Right lobe of liver (tissue), 6 donors: ENCODE data around the gene BLOC1S4. TPM values are rescaled to one million over a fixed set of nuclear protein-coding genes. Genes with fewer than 3 reads are reported as not detected.

Experiments
- ATAC-seq, 4 donors: fragments of 200-7000 bp; cut with Tn5 transposase; one replicate each; pipeline ENCODE4 v1.9.1; 2020; ENCODE audit warnings: mild to moderate bottlenecking in 4 of 4, moderate library complexity in 4 of 4
- DNase-seq, 3 donors: peaks; one replicate each; pipeline ENCODE4 v3.0.0-alpha.2; 2020
- H3K27ac ChIP-seq, 3 donors: fragments of 200-600 bp; one replicate each; pipeline ENCODE4 v1.8.0; 2022
- H3K27me3 ChIP-seq, 2 donors: fragments of 200-600 bp; one replicate each; pipeline ENCODE4 v1.8.0; 2022
- H3K36me3 ChIP-seq, 4 donors: fragments of 200-600 bp; sonication (generic) in 1 of 4; one replicate each; pipeline versions ENCODE4 v1.5.1 to v1.8.0; 2017 to 2022; ENCODE audit warnings: control low read depth in 1 of 4
- H3K4me1 ChIP-seq, 4 donors: fragments of 200-600 bp; sonication (generic) in 1 of 4; one replicate each; pipeline versions ENCODE4 v1.5.1 to v1.8.0; 2017 to 2022; ENCODE audit warnings: control low read depth in 1 of 4
- H3K4me3 ChIP-seq, 3 donors: fragments of 200-600 bp; one replicate each; pipeline ENCODE4 v1.8.0; 2022
- H3K9me3 ChIP-seq, 4 donors: fragments of 200-600 bp; sonication (generic) in 1 of 4; one replicate each; pipeline versions ENCODE4 v1.5.1 to v1.8.0; 2017 to 2022; ENCODE audit warnings: control low read depth in 1 of 4
- CTCF ChIP-seq, 4 donors: fragments of 200-600 bp in 3 of 4; fragments of 450-650 bp in 1 of 4; IDR thresholded peaks; one replicate each; pipeline versions ENCODE4 v1.5.1 to v1.8.0; 2016 to 2022; ENCODE audit warnings: antibody characterized with exemption in 4 of 4, mild to moderate bottlenecking in 2 of 4
- POLR2A ChIP-seq: fragments of 450-650 bp; IDR thresholded peaks from one replicate; pipeline ENCODE4 v1.6.1; 2017; ENCODE audit warnings: antibody characterized with exemption, mild to moderate bottlenecking
- WGBS: methylation state at CpG from one replicate; pipeline ENCODE4 v1.1.6; 2018; ENCODE audit warnings: low coverage, low lambda C conversion rate; ENCODE audit not compliant: insufficient coverage; ENCODE audit errors: missing lambda C conversion rate; 5-methylcytosine and 5-hydroxymethylcytosine counted together
- intact Hi-C, 2 donors: fragments of 100-400 bp; cut with DNase I; formaldehyde crosslinking; loops; one replicate each; pipeline versions ENCODE4 v1.11.2 to v1.14.1; 2022
- total RNA-seq, 6 experiments: library from RNA; depleted of rRNA in 2 of 6; stranded (reverse); fragments of >200 nt in 2 of 6; fragmentation: NEBNext Ultra II Directional in 3 of 6; extraction: Animal tissue kit (Norgen Biotek cat#: 25700) in 3 of 6; gene quantifications; one replicate each; pipeline versions ENCODE4 v1.1.0 to v1.2.4, GENCODE V29; 2016 to 2023
- donor health status: DM: no; HTN: yes; CAD: no.
- donor health status: DM: no; HTN: no; CAD: no.
- donor health status: DM: no; HTN: no; CAD: no.
- donor health status: DM: no; HTN: yes; CAD: no.
- donor health status: DM: no; HTN: yes; CAD: no.

Gene BLOC1S4
- total RNA-seq, 6 experiments from 2014 or later, result 3.0 to 9.9 (median 6.6) TPM

GRCh38 chr4:6699903-6700302 is 16.1 kb upstream of the BLOC1S4 start:
- TF ChIP-seq CTCF (IDR thresholded peaks at IDR 0.05) (no peak), POLR2A (no peak)
- Histone ChIP-seq H3K36me3 (peaks cover 0 to 6% (median 0%) of the 10 kb centered on the region in 4 donors), H3K4me3 (no peak overlapping the region), H3K9me3 (no peaks in the 10 kb centered on the region), H3K27me3 (no peaks in the 10 kb centered on the region), H3K4me1 (peaks cover 0 to 28% (median 13%) of the 10 kb centered on the region in 4 donors), H3K27ac (no peak overlapping the region)
- ATAC-seq (no peak), DNase-seq (no peak)
- intact Hi-C loops, result no loop called here
- WGBS, result 80% methylated on average over 1 of the region's 1 CpG

- H3K36me3 ChIP-seq, result peaks cover 0 to 6% (median 0%) of the 10 kb centered on the region in 4 donors
- H3K27ac ChIP-seq, result no peak overlapping the region
- intact Hi-C loops, result no loop called here
- no peaks in the 10 kb centered on the region for H3K9me3 ChIP-seq
- H3K4me1 ChIP-seq, result peaks cover 0 to 29% (median 11%) of the 10 kb centered on the region in 4 donors
- no peaks in the 10 kb centered on the region for H3K27me3 ChIP-seq
- 73% methylated on average over 5 of the region's 13 CpGs for WGBS
- ATAC-seq, result peak in 1 of 4 donors; percentile 57
- H3K4me3 ChIP-seq, result no peak overlapping the region
- TF ChIP-seq CTCF (IDR thresholded peaks at IDR 0.05), result peak in 3 of 4 donors; percentile 17 to 32 (median 19)
- no peak for TF ChIP-seq POLR2A
- no peak for DNase-seq
These were observed 14.6 kb upstream of the BLOC1S4 start for GRCh38 chr4:6701371-6701770.

DNA sequence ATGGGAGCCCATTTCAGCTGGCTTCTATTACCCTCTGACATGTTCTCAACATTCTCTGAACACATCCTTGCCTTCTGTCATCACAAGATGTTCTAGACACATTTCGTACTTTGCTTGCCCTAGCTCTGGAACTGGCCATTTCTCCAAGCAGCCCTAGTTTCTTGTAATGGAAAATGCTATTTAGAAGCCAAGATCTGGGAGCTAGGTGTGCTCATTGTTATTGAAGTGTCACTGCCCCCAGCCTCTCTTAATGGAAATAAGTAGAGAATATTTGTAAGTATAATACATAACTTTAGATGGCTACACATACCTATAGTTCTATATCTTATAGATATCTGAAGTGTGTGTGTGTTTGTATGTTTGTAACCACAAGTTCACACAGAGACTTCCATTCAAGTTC is 13.2 kb upstream of the BLOC1S4 start:
- no peak overlapping the region for H3K4me3 ChIP-seq
- no peak for DNase-seq
- no peak overlapping the region for H3K27ac ChIP-seq
- TF ChIP-seq POLR2A, result no peak
- 0% methylated on average over 1 of the region's 1 CpG for WGBS
- no peaks in the 10 kb centered on the region for H3K27me3 ChIP-seq
- intact Hi-C loops, result no loop called here
- ATAC-seq, result no peak
- H3K9me3 ChIP-seq, result no peaks in the 10 kb centered on the region
- peaks cover 0 to 8% (median 0%) of the 10 kb centered on the region in 4 donors for H3K36me3 ChIP-seq
- peaks cover 0 to 33% (median 12%) of the 10 kb centered on the region in 4 donors for H3K4me1 ChIP-seq

DNA sequence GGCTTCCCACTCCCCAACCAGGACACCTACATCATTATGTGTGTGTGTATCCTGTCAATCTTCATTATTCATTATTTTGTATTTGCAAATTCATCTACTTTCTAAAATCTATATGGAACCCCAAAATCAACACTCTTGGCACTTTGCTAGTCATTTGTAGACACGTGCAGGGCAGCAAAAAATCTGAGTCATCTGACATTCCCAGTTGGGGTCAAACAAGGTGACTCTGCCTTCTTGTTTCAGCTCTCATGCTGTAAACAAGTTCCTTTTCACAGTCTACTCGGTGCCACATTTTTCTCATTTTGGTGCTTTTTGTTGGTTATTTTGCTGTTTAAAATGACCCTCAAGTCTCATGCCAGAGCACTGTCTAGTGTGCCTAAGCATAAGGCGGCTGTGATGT is 12.2 kb upstream of the BLOC1S4 start:
- peaks cover 0 to 43% (median 17%) of the 10 kb centered on the region in 4 donors for H3K4me1 ChIP-seq
- no peak for DNase-seq
- TF ChIP-seq POLR2A (no peak), CTCF (IDR thresholded peaks at IDR 0.05) (no peak)

GRCh38 chr4:6705646-6706045 is 10.3 kb upstream of the BLOC1S4 start:
- Histone ChIP-seq H3K27ac (no peak overlapping the region), H3K36me3 (peaks cover 0 to 9% (median 0%) of the 10 kb centered on the region in 4 donors), H3K9me3 (no peaks in the 10 kb centered on the region), H3K27me3 (no peaks in the 10 kb centered on the region), H3K4me3 (no peak overlapping the region), H3K4me1 (peaks cover 0 to 49% (median 19%) of the 10 kb centered on the region in 4 donors)
- WGBS, result 87% methylated on average over 2 of the region's 2 CpGs
- TF ChIP-seq CTCF (IDR thresholded peaks at IDR 0.05), result no peak
- TF ChIP-seq POLR2A, result no peak
- intact Hi-C loops, result no loop called here
- no peak for DNase-seq
- no peak for ATAC-seq

More for the DNA sequence above, 12.2 kb upstream of the BLOC1S4 start:
- H3K27ac ChIP-seq, result no peak overlapping the region
- no peaks in the 10 kb centered on the region for H3K27me3 ChIP-seq
- peaks cover 0 to 9% (median 0%) of the 10 kb centered on the region in 4 donors for H3K36me3 ChIP-seq
- peak in 2 of 4 donors; percentile 30 to 31 for ATAC-seq
- H3K9me3 ChIP-seq, result no peaks in the 10 kb centered on the region
- H3K4me3 ChIP-seq, result no peak overlapping the region
- 52% methylated on average over 3 of the region's 3 CpGs for whole genome bisulfite sequencing
- intact Hi-C loops, result no loop called here
